ENCODE measurements around the gene ZNF613.

Gene ZNF613

DNA sequence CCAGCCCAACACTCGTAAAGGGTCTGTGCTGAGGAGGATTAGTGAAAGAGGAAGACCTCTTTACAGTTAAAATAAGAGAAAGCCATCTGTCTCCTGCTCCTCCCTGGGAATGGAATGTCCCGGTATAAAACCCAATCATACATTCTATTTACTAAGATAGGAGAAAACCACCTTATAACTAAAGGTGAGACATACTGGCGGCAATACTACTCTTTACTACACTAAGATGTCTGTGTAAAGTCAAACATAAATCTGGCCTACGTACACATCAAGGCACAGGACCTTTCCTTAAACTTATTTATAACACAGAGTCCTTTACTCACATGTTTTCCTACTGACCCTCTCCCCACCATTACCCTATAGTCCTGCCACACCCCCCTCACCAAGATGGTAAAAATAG is 56.1 kb downstream of the ZNF613 start:
- in situ Hi-C loops (cut with MboI; ENCODE audit: low pct_unique_long_range_greater_than_20kb, low sequenced_read_pairs, unreplicated experiment) = no loop called here
- no peak for DNase-seq (ENCODE audit: low spot score)
- TF ChIP-seq, protein P1, sequence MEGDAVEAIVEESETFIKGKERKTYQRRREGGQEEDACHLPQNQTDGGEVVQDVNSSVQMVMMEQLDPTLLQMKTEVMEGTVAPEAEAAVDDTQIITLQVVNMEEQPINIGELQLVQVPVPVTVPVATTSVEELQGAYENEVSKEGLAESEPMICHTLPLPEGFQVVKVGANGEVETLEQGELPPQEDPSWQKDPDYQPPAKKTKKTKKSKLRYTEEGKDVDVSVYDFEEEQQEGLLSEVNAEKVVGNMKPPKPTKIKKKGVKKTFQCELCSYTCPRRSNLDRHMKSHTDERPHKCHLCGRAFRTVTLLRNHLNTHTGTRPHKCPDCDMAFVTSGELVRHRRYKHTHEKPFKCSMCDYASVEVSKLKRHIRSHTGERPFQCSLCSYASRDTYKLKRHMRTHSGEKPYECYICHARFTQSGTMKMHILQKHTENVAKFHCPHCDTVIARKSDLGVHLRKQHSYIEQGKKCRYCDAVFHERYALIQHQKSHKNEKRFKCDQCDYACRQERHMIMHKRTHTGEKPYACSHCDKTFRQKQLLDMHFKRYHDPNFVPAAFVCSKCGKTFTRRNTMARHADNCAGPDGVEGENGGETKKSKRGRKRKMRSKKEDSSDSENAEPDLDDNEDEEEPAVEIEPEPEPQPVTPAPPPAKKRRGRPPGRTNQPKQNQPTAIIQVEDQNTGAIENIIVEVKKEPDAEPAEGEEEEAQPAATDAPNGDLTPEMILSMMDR (IDR thresholded peaks at IDR 0.05; ENCODE audit: extremely low read depth, insufficient read depth, missing control alignments) = no peak

DNA sequence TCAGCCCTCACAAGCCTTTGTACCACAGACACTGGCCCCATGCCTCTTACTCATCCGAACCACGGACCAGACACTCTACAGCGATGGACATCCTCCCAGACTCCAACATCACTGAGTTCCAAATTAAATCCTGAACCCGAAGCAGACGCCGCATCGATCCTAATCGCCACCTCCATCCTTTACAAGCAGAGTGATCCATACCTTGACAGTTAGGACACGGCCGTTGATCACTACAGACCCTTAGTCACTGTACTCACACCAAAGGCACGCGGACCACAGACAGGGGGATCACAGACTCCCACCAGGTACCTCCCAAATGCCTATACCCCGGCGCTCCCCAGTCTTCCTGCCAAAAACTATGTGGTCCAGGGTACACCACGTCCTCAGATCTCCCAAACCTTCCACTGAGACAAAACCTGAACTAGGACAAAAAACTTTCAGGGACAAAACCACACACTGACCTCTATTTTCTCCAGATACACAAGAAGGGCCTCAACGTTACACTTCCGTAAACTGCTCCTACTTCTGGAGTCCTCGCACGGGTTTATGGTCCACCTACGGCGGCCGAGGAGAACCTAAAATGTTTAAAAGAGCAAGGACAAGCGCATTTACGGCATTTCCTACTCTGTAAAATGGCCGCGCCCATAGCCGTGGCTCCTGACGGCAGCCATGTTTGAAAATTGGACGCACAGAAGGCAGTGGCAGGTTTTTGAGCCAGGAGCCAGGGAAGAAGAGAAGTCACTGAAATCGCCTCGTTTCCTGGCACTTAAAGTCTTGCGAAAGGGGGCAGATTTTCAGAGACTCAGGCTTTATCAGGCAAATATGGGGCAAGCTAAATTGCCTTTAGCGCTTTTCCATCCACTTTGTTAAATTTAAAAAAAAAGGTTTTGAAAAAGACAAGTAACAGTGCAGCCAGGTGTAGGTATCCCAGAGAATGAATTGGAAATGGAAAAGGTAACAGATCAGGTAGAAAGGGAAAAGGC is 59.3 kb downstream of the ZNF613 start, which contains the start of gene ZNF350:
TSS of gene ZNF350 (minus strand) at position 532 of the 983 bp plus-strand sequence. CDS start 12,480 bp downstream, outside the sequence.
- in situ Hi-C loops (cut with MboI; ENCODE audit: low pct_unique_long_range_greater_than_20kb, low sequenced_read_pairs, unreplicated experiment) = no loop called here
- TF ChIP-seq, protein P1 (IDR thresholded peaks at IDR 0.05; ENCODE audit: extremely low read depth, insufficient read depth, missing control alignments) = no peak
- peak; percentile 79 for DNase-seq (ENCODE audit: low spot score)

DNA sequence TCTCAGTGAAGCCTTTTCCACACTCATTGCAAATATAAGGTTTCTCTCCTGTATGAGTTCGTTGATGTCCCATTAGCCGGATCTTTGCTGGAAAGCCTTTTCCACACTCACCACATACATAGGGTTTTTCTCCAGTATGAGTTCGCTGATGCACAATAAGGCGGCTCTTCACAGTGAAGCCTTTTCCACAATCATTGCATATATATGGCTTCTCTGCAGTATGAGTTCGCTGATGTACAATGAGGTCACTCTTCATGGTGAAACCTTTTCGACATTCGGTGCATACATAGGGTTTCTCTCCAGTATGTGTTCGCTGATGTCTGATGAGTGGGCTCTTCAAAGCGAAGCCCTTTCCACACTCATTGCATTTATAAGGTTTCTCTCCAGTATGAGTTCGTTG is 66.2 kb downstream of the ZNF613 start:
- in situ Hi-C loops (cut with MboI; ENCODE audit: low pct_unique_long_range_greater_than_20kb, low sequenced_read_pairs, unreplicated experiment) = no loop called here
- TF ChIP-seq, protein P1 (IDR thresholded peaks at IDR 0.05; ENCODE audit: extremely low read depth, insufficient read depth, missing control alignments) = no peak
- DNase-seq (ENCODE audit: low spot score) = no peak

DNA sequence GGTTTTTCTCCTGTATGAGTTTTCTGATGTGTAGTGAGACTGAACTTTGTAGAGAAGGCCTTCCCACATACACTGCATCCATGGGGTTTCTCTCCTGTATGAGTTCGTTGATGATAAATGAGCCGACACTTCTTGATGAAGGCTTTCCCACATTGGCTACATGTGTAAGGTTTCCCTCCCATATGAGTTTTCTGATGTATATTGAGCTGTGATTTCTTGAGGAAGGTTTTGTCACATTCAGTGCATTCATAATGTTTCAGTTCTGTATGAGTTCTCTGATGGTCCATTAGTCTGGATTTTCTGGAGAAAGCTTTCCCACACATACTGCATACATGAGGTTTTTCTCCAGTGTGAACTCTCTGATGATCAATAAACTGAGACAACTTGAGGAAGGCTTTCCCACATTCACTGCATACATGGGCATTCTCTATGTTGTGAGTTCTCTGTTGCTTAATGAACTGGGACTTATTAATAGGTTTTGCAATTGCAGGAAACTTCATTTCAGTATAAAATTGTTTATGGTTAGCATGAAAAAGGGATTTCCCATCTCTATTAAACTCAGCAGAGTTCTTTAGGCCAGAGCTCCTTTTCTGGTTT is 66.9 kb downstream of the ZNF613 start:
- in situ Hi-C loops (cut with MboI; ENCODE audit: low pct_unique_long_range_greater_than_20kb, low sequenced_read_pairs, unreplicated experiment) = no loop called here
- DNase-seq (ENCODE audit: low spot score) = no peak
- TF ChIP-seq, protein P1 (IDR thresholded peaks at IDR 0.05; ENCODE audit: extremely low read depth, insufficient read depth, missing control alignments) = no peak

Measured in GM13977 (cell line).